ENCODE results near the gene THEMIS. TPM values are rescaled to one million over a fixed set of nuclear protein-coding genes. Genes with fewer than 3 reads are reported as not detected.

THEMIS gene
- polyA plus RNA-seq, 1 experiment, result not detected

- Histone ChIP-seq H3K27ac (ENCODE audit: low read depth, low read length) (no peak overlapping the region), H3K4me3 (ENCODE audit: low read depth, low read length) (no peak overlapping the region), H3K9me3 (ENCODE audit: control insufficient read depth, insufficient read depth, low read length) (no peaks in the 10 kb centered on the region), H3K27me3 (ENCODE audit: control insufficient read depth, insufficient read depth, low read length) (no peaks in the 10 kb centered on the region)
- DNase-seq (ENCODE audit: low read depth, low spot score), result no peak
- TF ChIP-seq CTCF (IDR thresholded peaks at IDR 0.05; ENCODE audit: low read depth, low read length), result no peak
- ChIA-PET CTCF (interaction anchor here (2.6 kb wide), 1 partner anchor 9 kb away, joined by 14 read pairs; no protein-coding TSS in a partner anchor), POLR2A (no interaction called here)
Measured at GRCh38 chr6:127865108-127865507, 35.8 kb downstream of the THEMIS start.

- Histone ChIP-seq H3K27me3 (ENCODE audit: control insufficient read depth, insufficient read depth, low read length) (no peaks in the 10 kb centered on the region), H3K4me3 (ENCODE audit: low read depth, low read length) (no peak overlapping the region), H3K27ac (ENCODE audit: low read depth, low read length) (no peak overlapping the region), H3K9me3 (ENCODE audit: control insufficient read depth, insufficient read depth, low read length) (no peaks in the 10 kb centered on the region)
- ChIA-PET POLR2A (no interaction called here), CTCF (interaction anchor here (2.6 kb wide), 1 partner anchor 9 kb away, joined by 14 read pairs; no protein-coding TSS in a partner anchor)
- no peak for TF ChIP-seq CTCF (IDR thresholded peaks at IDR 0.05; ENCODE audit: low read depth, low read length)
- no peak for DNase-seq (ENCODE audit: low read depth, low spot score)
Measured at GRCh38 chr6:127864701-127865100, 36.2 kb downstream of the THEMIS start.

GRCh38 chr6:127860723-127861122, 40.1 kb downstream of the THEMIS start:
- POLR2A ChIA-PET, result no interaction called here

GRCh38 chr6:127859956-127860355, 40.9 kb downstream of the THEMIS start:
- H3K27ac ChIP-seq (ENCODE audit: low read depth, low read length), result no peak overlapping the region
- no peaks in the 10 kb centered on the region for H3K27me3 ChIP-seq (ENCODE audit: control insufficient read depth, insufficient read depth, low read length)
- no peak for TF ChIP-seq CTCF (IDR thresholded peaks at IDR 0.05; ENCODE audit: low read depth, low read length)
- CTCF ChIA-PET, result no interaction called here
- H3K9me3 ChIP-seq (ENCODE audit: control insufficient read depth, insufficient read depth, low read length), result no peaks in the 10 kb centered on the region
- POLR2A ChIA-PET, result no interaction called here
- no peak for DNase-seq (ENCODE audit: low read depth, low spot score)
- no peak overlapping the region for H3K4me3 ChIP-seq (ENCODE audit: low read depth, low read length)

More at GRCh38 chr6:127860723-127861122, 40.1 kb downstream of the THEMIS start:
- no peak overlapping the region for H3K27ac ChIP-seq (ENCODE audit: low read depth, low read length)
- no peak for TF ChIP-seq CTCF (IDR thresholded peaks at IDR 0.05; ENCODE audit: low read depth, low read length)
- no peak for DNase-seq (ENCODE audit: low read depth, low spot score)
- CTCF ChIA-PET, result no interaction called here
- no peaks in the 10 kb centered on the region for H3K9me3 ChIP-seq (ENCODE audit: control insufficient read depth, insufficient read depth, low read length)
- H3K27me3 ChIP-seq (ENCODE audit: control insufficient read depth, insufficient read depth, low read length), result no peaks in the 10 kb centered on the region
- no peak overlapping the region for H3K4me3 ChIP-seq (ENCODE audit: low read depth, low read length)

DNA sequence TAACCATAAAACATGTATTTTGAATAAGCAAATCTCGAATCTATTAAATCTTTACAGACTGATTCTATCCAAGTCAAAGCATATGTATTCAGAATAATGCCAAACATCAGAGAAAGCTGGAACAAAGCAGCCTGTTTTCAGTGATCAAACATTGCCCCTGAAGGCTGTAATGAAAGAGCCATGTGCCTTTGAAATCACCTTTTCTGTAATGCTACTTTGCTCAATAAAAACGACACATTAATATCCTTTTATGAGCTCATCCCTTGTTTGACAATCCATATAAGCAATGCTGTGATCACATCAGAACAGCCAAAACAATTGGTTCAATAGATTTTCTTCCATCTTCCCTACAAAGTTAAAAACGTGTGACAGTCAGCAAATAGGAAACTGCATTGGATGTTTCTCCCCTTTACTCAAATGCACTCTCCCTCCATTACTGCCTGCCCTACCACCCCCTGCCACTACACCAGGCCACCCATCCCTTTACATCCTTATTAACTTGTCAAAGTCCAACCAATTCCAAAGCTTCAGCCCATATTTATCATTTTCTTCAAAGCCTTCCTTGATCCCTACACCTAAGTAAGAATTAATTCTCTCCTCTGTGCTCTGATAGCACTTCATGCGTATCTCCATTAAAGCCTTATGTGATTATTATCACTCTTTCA, 42.0 kb downstream of the THEMIS start:
- Histone ChIP-seq H3K9me3 (ENCODE audit: control insufficient read depth, insufficient read depth, low read length) (no peaks in the 10 kb centered on the region), H3K27ac (ENCODE audit: low read depth, low read length) (no peak overlapping the region), H3K4me3 (ENCODE audit: low read depth, low read length) (no peak overlapping the region), H3K27me3 (ENCODE audit: control insufficient read depth, insufficient read depth, low read length) (no peaks in the 10 kb centered on the region)
- ChIA-PET CTCF (interaction anchor here (0.9 to 1.2 kb wide), 2 partner anchors 9 to 49 kb away, joined by 3 read pairs; no protein-coding TSS in a partner anchor), POLR2A (no interaction called here)
- DNase-seq (ENCODE audit: low read depth, low spot score), result no peak
- no peak for TF ChIP-seq CTCF (IDR thresholded peaks at IDR 0.05; ENCODE audit: low read depth, low read length)

All from AG04450 (cell line).